K562 (cell line): ENCODE data around the gene SMS. TPM values are rescaled to one million over a fixed set of nuclear protein-coding genes. Genes with fewer than 3 reads are reported as not detected.

Experiments used
- ATAC-seq: fragments of 200-7000 bp; cut with Tn5 transposase; 3 replicates; pipeline ENCODE4 v1.9.1; 2020; ENCODE audit warnings: moderate library complexity
- BruUV-seq: library from RNA; stranded (reverse); fragments of 400-500 nt; replicated peaks from 2 replicates; lab custom pipeline; 2021; lab: Mats Ljungman, UMichigan
- CTCF ChIA-PET: fragments of 300-600 bp; formaldehyde crosslinking; extraction: SDS; loops from one replicate; lab custom pipeline; 2021; ENCODE audit warnings: low intra/inter-chr PET ratio; lab: Yijun Ruan, JAX
- POLR2A ChIA-PET: fragments of 300-600, 350-650 bp; sonication (Branson Sonifier 250); formaldehyde crosslinking; extraction: SDS; loops from one replicate; lab custom pipeline; 2021; ENCODE audit warnings: antibody characterized with exemption, inconsistent platforms; lab: Yijun Ruan, JAX
- DNase-seq, 4 experiments: peaks; one replicate each; pipeline versions ENCODE4 v3.0.0 to v3.0.0-alpha.2; 2011 to 2018; ENCODE audit warnings: low spot score in 3 of 4, mixed read lengths in 3 of 4; ENCODE audit errors: extremely low read depth in 1 of 4
- FAIRE-seq: peaks from 2 replicates; lab custom pipeline; 2011; peaks lifted over from hg19 to GRCh38; lab: Jason Lieb, UNC
- H2AFZ ChIP-seq: 2 replicates; pipeline ENCODE4 v1.6.0; 2011; ENCODE audit warnings: low read depth, low read length, control low read depth, inconsistent platforms
- H3K27ac ChIP-seq: fragments of 200-600 bp; 3 replicates; pipeline ENCODE4 v1.8.0; 2011; ENCODE audit warnings: low read depth, mild to moderate bottlenecking, control low read depth, inconsistent platforms, low read length, moderate library complexity, mixed read lengths; ENCODE audit errors: extremely low read depth
- H3K27me3 ChIP-seq, 2 experiments: fragments of 300-600 bp in 1 of 2; 2 replicates in 1 of 2; 3 replicates in 1 of 2; pipeline versions ENCODE4 v1.6.0 to v1.8.0; 2011; ENCODE audit warnings: inconsistent platforms in 2 of 2, low read length in 2 of 2, mild to moderate bottlenecking in 1 of 2, mixed read lengths in 1 of 2, moderate library complexity in 1 of 2; ENCODE audit not compliant: control insufficient read depth in 2 of 2, insufficient read depth in 2 of 2
- H3K36me3 ChIP-seq: fragments of 300-600 bp; 3 replicates; pipeline ENCODE4 v1.8.0; 2011; ENCODE audit warnings: mild to moderate bottlenecking, low read length, inconsistent platforms; ENCODE audit not compliant: control insufficient read depth, insufficient read depth
- H3K4me1 ChIP-seq, 2 experiments: fragments of 200-600 bp in 1 of 2; replicated peaks in 1 of 2; 2 replicates in 1 of 2; 3 replicates in 1 of 2; pipeline versions ENCODE4 v1.5.1 to v1.8.0; 2011; ENCODE audit warnings: inconsistent platforms in 2 of 2, low read length in 2 of 2, mild to moderate bottlenecking in 1 of 2, mixed read lengths in 1 of 2, moderate library complexity in 1 of 2; ENCODE audit not compliant: control insufficient read depth in 2 of 2, insufficient read depth in 2 of 2
- H3K4me2 ChIP-seq: 2 replicates; pipeline ENCODE4 v1.6.1; 2011; ENCODE audit warnings: low read length, control low read depth, inconsistent platforms, mixed read lengths; ENCODE audit not compliant: insufficient read depth
- H3K4me3 ChIP-seq: fragments of 200-600 bp; sonication (generic), shearing (Covaris generic); 2 replicates; pipeline ENCODE4 v1.5.1; 2016; ENCODE audit warnings: control low read depth, inconsistent platforms
- H3K79me2 ChIP-seq: fragments of 200-600 bp; 3 replicates; pipeline ENCODE4 v1.8.0; 2011; ENCODE audit warnings: low read length, inconsistent platforms; ENCODE audit not compliant: control insufficient read depth, insufficient read depth
- H3K9ac ChIP-seq, 2 experiments: 2 replicates each; pipeline versions ENCODE4 v1.6.0 to v1.6.1; 2011; ENCODE audit warnings: low read depth in 2 of 2, low read length in 2 of 2, control low read depth in 1 of 2, inconsistent platforms in 1 of 2, mild to moderate bottlenecking in 1 of 2, mixed read lengths in 1 of 2; ENCODE audit not compliant: insufficient read depth in 1 of 2
- H3K9me1 ChIP-seq: one replicate; pipeline ENCODE4 v1.6.0; 2011; ENCODE audit warnings: inconsistent platforms, mild to moderate bottlenecking, low read length, moderate library complexity; ENCODE audit not compliant: control insufficient read depth, insufficient read depth
- H3K9me3 ChIP-seq: replicated peaks from 2 replicates; pipeline ENCODE4 v1.5.1; 2011; ENCODE audit warnings: low read depth, low read length, inconsistent platforms; ENCODE audit not compliant: control insufficient read depth, insufficient read depth
- H4K20me1 ChIP-seq: replicated peaks from 2 replicates; pipeline ENCODE4 v1.6.1; 2011; ENCODE audit warnings: low read length, inconsistent platforms, mixed read lengths; ENCODE audit not compliant: control insufficient read depth, insufficient read depth
- GABPB2 ChIP-seq: fragments of 250-450 bp; sonication (Bioruptor Pico); conservative IDR thresholded peaks from 2 replicates; pipeline ENCODE4 v1.5.1; 2021; ENCODE audit warnings: mild to moderate bottlenecking
- MYC ChIP-seq, 2 experiments: fragments of 250-450 bp in 1 of 2; sonication (Bioruptor Pico) in 1 of 2; IDR thresholded peaks; 2 replicates each; pipeline versions ENCODE4 v1.5.1 to v1.6.1; 2012 to 2021; ENCODE audit warnings: low read depth in 2 of 2, borderline replicate concordance in 1 of 2, improper control_type of control experiment in 1 of 2, low read length in 1 of 2, mild to moderate bottlenecking in 1 of 2, moderate library complexity in 1 of 2
- NFIC ChIP-seq: fragments of 450-650 bp; IDR thresholded peaks from 2 replicates; pipeline ENCODE4 v1.6.1; 2017; ENCODE audit warnings: mild to moderate bottlenecking, inconsistent platforms
- ZNF644 ChIP-seq: fragments of 200-800 bp; sonication (Bioruptor generic); IDR thresholded peaks from 2 replicates; pipeline ENCODE4 v1.6.1; 2016; ENCODE audit warnings: low read depth, missing genetic modification characterization, missing compliant biosample characterization
- ZSCAN32 ChIP-seq: fragments of 450-650 bp; formaldehyde crosslinking; IDR thresholded peaks from 2 replicates; pipeline ENCODE4 v1.4.0; 2020; ENCODE audit warnings: mild to moderate bottlenecking, moderate library complexity
- WGBS: fragments of 100-300 bp; shearing (Covaris generic); methylation state at CpG from one replicate; pipeline ENCODE4 v1.1.6; 2016; ENCODE audit warnings: low coverage, mixed read lengths; ENCODE audit not compliant: insufficient coverage; ENCODE audit errors: missing lambda C conversion rate; 5-methylcytosine and 5-hydroxymethylcytosine counted together
- in situ Hi-C: fragments of 300-500 bp; cut with MboI; formaldehyde crosslinking; loops from 4 replicates; pipeline ENCODE4 v1.15.0; 2018; ENCODE audit warnings: inconsistent platforms, mixed read lengths
- intact Hi-C: fragments of 100-400 bp; cut with micrococcal nuclease; formaldehyde crosslinking; loops from 2 replicates; pipeline ENCODE4 v1.14.2; 2022
- polyA plus RNA-seq, 8 experiments: library from polyadenylated mRNA; depleted of rRNA in 4 of 8; stranded (reverse) in 5 of 8; unstranded in 3 of 8; fragments of >200 nt; fragmentation: Nextera tagmentation in 2 of 8; fragmentation: Illumina TruSeq in 1 of 8; extraction: Ambion mirVana in 2 of 8; extraction: Trizol in 1 of 8; gene quantifications; 2 replicates each; pipeline versions ENCODE4 v1.2.1 to v1.2.3, GENCODE V29; 2011 to 2014; ENCODE audit warnings: inconsistent platforms in 1 of 8, missing spikeins in 1 of 8
- total RNA-seq, 7 experiments: library from RNA; depleted of rRNA in 6 of 7; stranded (reverse); fragments of >200 nt in 6 of 7; fragmentation: Illumina TruSeq in 2 of 7; extraction: Trizol in 2 of 7; gene quantifications; 2 replicates each; pipeline versions ENCODE4 v1.2.1 to v1.2.3, GENCODE V29; 2011 to 2021; ENCODE audit warnings: low replicate concordance in 1 of 7
- TF ChIP-seq, protein P1 (sequence below): fragments of 450-650 bp; formaldehyde crosslinking; IDR thresholded peaks from 2 replicates; pipeline ENCODE4 v1.4.0; 2020; ENCODE audit warnings: mild to moderate bottlenecking, moderate library complexity
- TF ChIP-seq, protein P2 (sequence below), 3 experiments: fragments of 200-800 bp in 1 of 3; fragments of 250-450 bp in 1 of 3; fragments of 450-650 bp in 1 of 3; sonication (Bioruptor Pico) in 1 of 3; sonication (Bioruptor generic) in 1 of 3; formaldehyde crosslinking in 1 of 3; IDR thresholded peaks; 2 replicates each; pipeline versions ENCODE4 v1.6.1 to v1.8.0; 2016 to 2022; ENCODE audit warnings: mild to moderate bottlenecking in 2 of 3, missing genetic modification characterization in 2 of 3, missing compliant biosample characterization in 1 of 3, moderate library complexity in 1 of 3
- TF ChIP-seq, protein P3 (sequence below): sonication (generic); formaldehyde crosslinking; IDR thresholded peaks from 2 replicates; pipeline ENCODE4 v1.8.0; 2022; ENCODE audit warnings: mild to moderate bottlenecking, missing genetic modification reagents

Gene SMS
- total and polyA plus RNA-seq, 9 of the 15 experiments (the other 6 are each of a cell fraction or from before 2014, with no cell fraction given), result 71.1 to 193 (median 152) TPM

DNA sequence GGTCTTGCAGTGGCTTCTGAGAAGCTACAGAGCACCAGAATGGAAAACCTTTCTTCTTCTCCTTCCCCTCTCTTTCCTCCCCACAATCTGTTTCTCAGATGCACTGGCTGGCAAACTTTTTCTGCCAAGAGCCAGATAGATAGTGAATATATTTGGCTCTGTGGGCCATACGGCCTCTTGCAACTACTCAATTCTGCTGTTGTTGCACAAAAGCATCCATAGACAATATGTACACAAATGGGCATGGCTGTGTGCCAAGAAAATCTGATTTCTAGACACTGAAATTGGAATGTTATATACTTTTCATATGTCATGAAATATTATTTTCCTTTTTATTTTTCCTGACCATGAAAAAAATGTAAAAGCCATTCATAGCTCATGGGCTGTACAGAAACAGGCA lies 94.7 kb downstream of the SMS start:
- intact Hi-C loops (no loop called here), in situ Hi-C loops (no loop called here)
- Histone ChIP-seq H3K4me1 (no peaks in the 10 kb centered on the region; a peak in 1 of 5 replicates), H3K4me3 (no peak overlapping the region), H3K36me3 (no peaks in the 10 kb centered on the region), H3K27me3 (peaks cover 4 to 24% of the 10 kb centered on the region in 2 experiments; a peak in 4 of 5 replicates), H3K27ac (no peak overlapping the region), H3K9ac (no peak overlapping the region), H3K4me2 (no peak overlapping the region), H3K9me3 (no peaks in the 10 kb centered on the region), H4K20me1 (no peaks in the 10 kb centered on the region), H3K9me1 (no peaks in the 10 kb centered on the region), H2AFZ (no peak overlapping the region), H3K79me2 (no peaks in the 10 kb centered on the region)
- CTCF ChIA-PET, result no interaction called here
- ATAC-seq (no peak), FAIRE-seq (no peak), DNase-seq (no peak)
- BruUV-seq, result no TSS peak
- TF ChIP-seq, protein P1, sequence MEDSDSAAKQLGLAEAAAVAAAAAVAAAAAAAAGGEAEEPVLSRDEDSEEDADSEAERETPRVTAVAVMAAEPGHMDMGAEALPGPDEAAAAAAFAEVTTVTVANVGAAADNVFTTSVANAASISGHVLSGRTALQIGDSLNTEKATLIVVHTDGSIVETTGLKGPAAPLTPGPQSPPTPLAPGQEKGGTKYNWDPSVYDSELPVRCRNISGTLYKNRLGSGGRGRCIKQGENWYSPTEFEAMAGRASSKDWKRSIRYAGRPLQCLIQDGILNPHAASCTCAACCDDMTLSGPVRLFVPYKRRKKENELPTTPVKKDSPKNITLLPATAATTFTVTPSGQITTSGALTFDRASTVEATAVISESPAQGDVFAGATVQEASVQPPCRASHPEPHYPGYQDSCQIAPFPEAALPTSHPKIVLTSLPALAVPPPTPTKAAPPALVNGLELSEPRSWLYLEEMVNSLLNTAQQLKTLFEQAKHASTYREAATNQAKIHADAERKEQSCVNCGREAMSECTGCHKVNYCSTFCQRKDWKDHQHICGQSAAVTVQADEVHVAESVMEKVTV (CRISPR knock-in tag), result no peak
- TF ChIP-seq NFIC, result peak; percentile 22; the same call in 1 of the 2 replicates
- WGBS, result no CpG with 5 or more reads among the region's 1 CpG
- POLR2A ChIA-PET, result no interaction called here

DNA sequence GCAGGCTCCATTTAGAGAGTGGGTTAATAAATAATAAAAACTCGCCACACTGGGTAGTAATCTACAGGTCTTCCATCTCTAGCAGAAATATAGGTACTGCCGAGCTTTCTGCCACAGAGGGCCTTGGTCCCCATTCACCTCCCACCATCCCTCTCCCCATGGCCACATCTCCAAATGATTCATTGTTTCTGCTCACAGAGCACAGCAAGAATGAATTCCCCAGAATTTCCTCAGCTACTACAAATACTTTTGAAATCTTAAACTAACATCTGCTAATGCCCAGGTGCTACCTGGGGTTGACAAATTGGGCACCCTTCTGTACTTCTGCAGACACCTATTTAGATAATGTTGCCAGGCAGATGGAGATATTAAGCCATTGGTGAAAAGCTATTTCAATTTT lies 96.7 kb downstream of the SMS start:
- Histone ChIP-seq H4K20me1 (no peaks in the 10 kb centered on the region), H3K27ac (no peak overlapping the region), H2AFZ (no peak overlapping the region), H3K36me3 (no peaks in the 10 kb centered on the region), H3K4me2 (no peak overlapping the region), H3K9me1 (no peaks in the 10 kb centered on the region), H3K79me2 (no peaks in the 10 kb centered on the region), H3K27me3 (peaks cover 4 to 11% of the 10 kb centered on the region in 2 experiments; a peak in 4 of 5 replicates), H3K4me3 (no peak overlapping the region), H3K9ac (no peak overlapping the region), H3K9me3 (no peaks in the 10 kb centered on the region), H3K4me1 (no peaks in the 10 kb centered on the region; a peak in 1 of 5 replicates)
- no peak for ATAC-seq
- ChIA-PET CTCF (no interaction called here), POLR2A (interaction anchor here (0.6 kb wide), 1 partner anchor 33 kb away, joined by 3 read pairs; no protein-coding TSS in a partner anchor)
- DNase-seq, result no peak
- no peak for FAIRE-seq
- in situ Hi-C loops (no loop called here), intact Hi-C loops (no loop called here)
- 6% methylated on average over 2 of the region's 2 CpGs for WGBS
- no TSS peak for BruUV-seq
- TF ChIP-seq, protein P2, sequence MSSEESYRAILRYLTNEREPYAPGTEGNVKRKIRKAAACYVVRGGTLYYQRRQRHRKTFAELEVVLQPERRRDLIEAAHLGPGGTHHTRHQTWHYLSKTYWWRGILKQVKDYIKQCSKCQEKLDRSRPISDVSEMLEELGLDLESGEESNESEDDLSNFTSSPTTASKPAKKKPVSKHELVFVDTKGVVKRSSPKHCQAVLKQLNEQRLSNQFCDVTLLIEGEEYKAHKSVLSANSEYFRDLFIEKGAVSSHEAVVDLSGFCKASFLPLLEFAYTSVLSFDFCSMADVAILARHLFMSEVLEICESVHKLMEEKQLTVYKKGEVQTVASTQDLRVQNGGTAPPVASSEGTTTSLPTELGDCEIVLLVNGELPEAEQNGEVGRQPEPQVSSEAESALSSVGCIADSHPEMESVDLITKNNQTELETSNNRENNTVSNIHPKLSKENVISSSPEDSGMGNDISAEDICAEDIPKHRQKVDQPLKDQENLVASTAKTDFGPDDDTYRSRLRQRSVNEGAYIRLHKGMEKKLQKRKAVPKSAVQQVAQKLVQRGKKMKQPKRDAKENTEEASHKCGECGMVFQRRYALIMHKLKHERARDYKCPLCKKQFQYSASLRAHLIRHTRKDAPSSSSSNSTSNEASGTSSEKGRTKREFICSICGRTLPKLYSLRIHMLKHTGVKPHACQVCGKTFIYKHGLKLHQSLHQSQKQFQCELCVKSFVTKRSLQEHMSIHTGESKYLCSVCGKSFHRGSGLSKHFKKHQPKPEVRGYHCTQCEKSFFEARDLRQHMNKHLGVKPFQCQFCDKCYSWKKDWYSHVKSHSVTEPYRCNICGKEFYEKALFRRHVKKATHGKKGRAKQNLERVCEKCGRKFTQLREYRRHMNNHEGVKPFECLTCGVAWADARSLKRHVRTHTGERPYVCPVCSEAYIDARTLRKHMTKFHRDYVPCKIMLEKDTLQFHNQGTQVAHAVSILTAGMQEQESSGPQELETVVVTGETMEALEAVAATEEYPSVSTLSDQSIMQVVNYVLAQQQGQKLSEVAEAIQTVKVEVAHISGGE (CRISPR knock-in tag; IDR thresholded peaks at IDR 0.05), result no peak
- no peak for TF ChIP-seq GABPB2
- TF ChIP-seq, protein P3, sequence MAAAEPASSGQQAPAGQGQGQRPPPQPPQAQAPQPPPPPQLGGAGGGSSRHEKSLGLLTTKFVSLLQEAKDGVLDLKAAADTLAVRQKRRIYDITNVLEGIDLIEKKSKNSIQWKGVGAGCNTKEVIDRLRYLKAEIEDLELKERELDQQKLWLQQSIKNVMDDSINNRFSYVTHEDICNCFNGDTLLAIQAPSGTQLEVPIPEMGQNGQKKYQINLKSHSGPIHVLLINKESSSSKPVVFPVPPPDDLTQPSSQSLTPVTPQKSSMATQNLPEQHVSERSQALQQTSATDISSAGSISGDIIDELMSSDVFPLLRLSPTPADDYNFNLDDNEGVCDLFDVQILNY (CRISPR knock-in tag), result no peak
- TF ChIP-seq ZSCAN32 (CRISPR knock-in tag), result no peak
- TF ChIP-seq MYC (IDR thresholded peaks at IDR 0.05; ENCODE audit: low read depth, low read length), result no peak
- TF ChIP-seq MYC (CRISPR knock-in tag; IDR thresholded peaks at IDR 0.05; ENCODE audit: borderline replicate concordance, low read depth), result no peak
- no peak for TF ChIP-seq ZNF644 (tag)
